H7 (cell line): Measurements from ENCODE around the gene SEMA4A. TPM values are rescaled to one million over a fixed set of nuclear protein-coding genes. Genes with fewer than 3 reads are reported as not detected.

ENCODE experiments used
- total RNA-seq: library from RNA; depleted of rRNA; stranded (reverse); fragments of >200 nt; shearing (Covaris generic); gene quantifications from 2 replicates; pipeline ENCODE4 v1.2.3, GENCODE V29; 2014; rRNA removed

The SEMA4A gene
- total RNA-seq, 1 experiment from 2014 or later, result 10.3 TPM

Other genes with a start within 250 kb of the SEMA4A start
- gene RIT1, start 242.2 kb upstream of the SEMA4A start, total RNA-seq, result 39.1 and 47.1 TPM in 2 replicates
- gene KHDC4, start 219.2 kb upstream of the SEMA4A start, total RNA-seq, result 58.4 and 78.1 TPM in 2 replicates
- not detected in 2 replicates for gene RXFP4, start 211.9 kb upstream of the SEMA4A start, total RNA-seq
- 97.1 and 104 TPM in 2 replicates for gene ARHGEF2, start 175.0 kb upstream of the SEMA4A start, total RNA-seq
- 427 and 445 TPM in 2 replicates for gene SSR2, start 132.6 kb upstream of the SEMA4A start, total RNA-seq
- gene UBQLN4, start 99.8 kb upstream of the SEMA4A start, total RNA-seq, result 64.6 and 66.3 TPM in 2 replicates
- gene LAMTOR2, start 98.8 kb upstream of the SEMA4A start, total RNA-seq, result 58.0 and 74.1 TPM in 2 replicates
- 18.3 and 27.6 TPM in 2 replicates for gene RAB25, start 92.4 kb upstream of the SEMA4A start, total RNA-seq
- gene MEX3A, start 71.1 kb upstream of the SEMA4A start, total RNA-seq, result 52.7 and 65.2 TPM in 2 replicates
- gene LMNA, start 38.9 kb upstream of the SEMA4A start, total RNA-seq, result 101 and 119 TPM in 2 replicates
- gene SLC25A44, start 40.5 kb downstream of the SEMA4A start, total RNA-seq, result 31.9 and 33.2 TPM in 2 replicates
- gene PMF1, start 59.4 kb downstream of the SEMA4A start, total RNA-seq, result 286 and 290 TPM in 2 replicates
- 1.4 and 2.7 TPM in 2 replicates for gene BGLAP, start 88.6 kb downstream of the SEMA4A start, total RNA-seq
- 6.1 and 11.5 TPM in 2 replicates for gene PAQR6, start 94.5 kb downstream of the SEMA4A start, total RNA-seq
- gene SMG5, start 129.2 kb downstream of the SEMA4A start, total RNA-seq, result 216 and 232 TPM in 2 replicates
- gene TMEM79, start 130.7 kb downstream of the SEMA4A start, total RNA-seq, result 2.3 and 3.1 TPM in 2 replicates
- gene GLMP, start 142.1 kb downstream of the SEMA4A start, total RNA-seq, result 106 and 120 TPM in 2 replicates
- gene VHLL, start 145.7 kb downstream of the SEMA4A start, total RNA-seq, result not detected in 2 replicates
- gene CCT3, start 184.7 kb downstream of the SEMA4A start, total RNA-seq, result 826 and 946 TPM in 2 replicates
- gene TSACC, start 184.9 kb downstream of the SEMA4A start, total RNA-seq, result 2.2 and 3.5 TPM in 2 replicates
- gene RHBG, start 215.6 kb downstream of the SEMA4A start, total RNA-seq, result 0.69 and 1.3 TPM in 2 replicates